B cell (primary cell): Measurements from ENCODE around the gene RPL10.

Experiments used
- CTCF ChIP-seq: fragments of 200-600 bp; IDR thresholded peaks from one replicate; pipeline ENCODE4 v1.8.0; 2022; ENCODE audit warnings: antibody characterized with exemption, mild to moderate bottlenecking
- EZH2 ChIP-seq: IDR thresholded peaks from 2 replicates; pipeline ENCODE4 v1.6.1; 2012; ENCODE audit warnings: borderline replicate concordance, low read depth, mild to moderate bottlenecking, moderate library complexity, low read length; ENCODE audit not compliant: insufficient read depth, poor library complexity, severe bottlenecking

GRCh38 chrX:154366666-154367055 is 31.5 kb upstream of the RPL10 start:
- TF ChIP-seq CTCF: no peak
- TF ChIP-seq EZH2: no peak
